Measurements from ENCODE around the gene NDUFB7. TPM values are rescaled to one million over a fixed set of nuclear protein-coding genes. Genes with fewer than 3 reads are reported as not detected.

Gene NDUFB7
- polyA plus RNA-seq, 1 experiment: 97.3 TPM

DNA sequence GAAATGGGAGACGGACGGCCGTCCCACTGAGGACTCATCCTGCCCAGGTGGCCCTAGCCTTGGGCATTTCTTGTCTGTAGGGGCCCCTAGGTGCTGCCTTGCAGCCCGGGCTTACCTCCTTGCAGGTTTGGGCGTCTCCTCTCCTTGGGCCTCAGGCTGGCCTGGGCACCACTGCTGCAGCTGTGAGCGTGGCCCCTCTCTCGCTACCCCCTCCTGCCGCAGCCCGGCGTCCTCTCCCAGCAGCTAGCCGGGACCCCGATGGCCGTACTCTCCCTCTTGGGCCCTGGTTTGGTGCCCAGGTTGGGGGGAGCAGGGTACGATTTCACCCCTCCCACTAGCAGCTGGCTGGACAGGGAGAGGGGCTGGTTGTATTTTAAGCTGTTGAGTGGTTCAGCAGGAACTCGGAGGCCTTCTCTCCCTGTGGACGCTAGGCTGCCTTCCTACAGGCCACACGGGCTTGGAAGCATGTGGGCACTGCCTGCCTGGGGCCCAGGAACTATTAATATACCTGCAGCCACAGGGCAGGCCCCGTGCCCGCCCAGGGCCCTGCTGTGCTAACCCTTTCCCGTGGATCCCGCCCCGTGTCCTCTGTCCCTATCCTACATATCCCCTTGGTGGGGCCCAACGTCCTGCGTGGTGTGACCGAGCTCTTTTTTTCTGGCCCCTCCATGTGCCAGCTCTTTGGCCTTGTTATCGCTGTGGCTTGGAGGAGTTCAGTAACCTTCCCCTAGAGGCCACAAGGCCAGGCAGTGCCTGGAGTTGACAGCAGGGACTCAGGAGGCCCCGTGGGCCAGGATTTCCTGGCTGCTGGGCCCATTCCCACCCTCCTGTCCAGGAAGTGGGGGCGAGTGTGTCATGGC is 11.7 kb downstream of the NDUFB7 start:
- Histone ChIP-seq H3K9me3 (ENCODE audit: control insufficient read depth, insufficient read depth, low read length) (peaks cover 9% of the 10 kb centered on the region; the same call in 1 of the 2 replicates), H3K27ac (ENCODE audit: low read depth, low read length) (peak overlapping the region; percentile 11), H3K4me3 (ENCODE audit: low read depth, low read length) (no peak overlapping the region), H3K27me3 (ENCODE audit: control insufficient read depth, insufficient read depth, low read length) (no peaks in the 10 kb centered on the region)
- DNase-seq (ENCODE audit: low read depth, low spot score): no peak
- ChIA-PET CTCF (no interaction called here), POLR2A (no interaction called here)
- TF ChIP-seq, protein P1, sequence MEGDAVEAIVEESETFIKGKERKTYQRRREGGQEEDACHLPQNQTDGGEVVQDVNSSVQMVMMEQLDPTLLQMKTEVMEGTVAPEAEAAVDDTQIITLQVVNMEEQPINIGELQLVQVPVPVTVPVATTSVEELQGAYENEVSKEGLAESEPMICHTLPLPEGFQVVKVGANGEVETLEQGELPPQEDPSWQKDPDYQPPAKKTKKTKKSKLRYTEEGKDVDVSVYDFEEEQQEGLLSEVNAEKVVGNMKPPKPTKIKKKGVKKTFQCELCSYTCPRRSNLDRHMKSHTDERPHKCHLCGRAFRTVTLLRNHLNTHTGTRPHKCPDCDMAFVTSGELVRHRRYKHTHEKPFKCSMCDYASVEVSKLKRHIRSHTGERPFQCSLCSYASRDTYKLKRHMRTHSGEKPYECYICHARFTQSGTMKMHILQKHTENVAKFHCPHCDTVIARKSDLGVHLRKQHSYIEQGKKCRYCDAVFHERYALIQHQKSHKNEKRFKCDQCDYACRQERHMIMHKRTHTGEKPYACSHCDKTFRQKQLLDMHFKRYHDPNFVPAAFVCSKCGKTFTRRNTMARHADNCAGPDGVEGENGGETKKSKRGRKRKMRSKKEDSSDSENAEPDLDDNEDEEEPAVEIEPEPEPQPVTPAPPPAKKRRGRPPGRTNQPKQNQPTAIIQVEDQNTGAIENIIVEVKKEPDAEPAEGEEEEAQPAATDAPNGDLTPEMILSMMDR (IDR thresholded peaks at IDR 0.05; ENCODE audit: low read depth, low read length): no peak

DNA sequence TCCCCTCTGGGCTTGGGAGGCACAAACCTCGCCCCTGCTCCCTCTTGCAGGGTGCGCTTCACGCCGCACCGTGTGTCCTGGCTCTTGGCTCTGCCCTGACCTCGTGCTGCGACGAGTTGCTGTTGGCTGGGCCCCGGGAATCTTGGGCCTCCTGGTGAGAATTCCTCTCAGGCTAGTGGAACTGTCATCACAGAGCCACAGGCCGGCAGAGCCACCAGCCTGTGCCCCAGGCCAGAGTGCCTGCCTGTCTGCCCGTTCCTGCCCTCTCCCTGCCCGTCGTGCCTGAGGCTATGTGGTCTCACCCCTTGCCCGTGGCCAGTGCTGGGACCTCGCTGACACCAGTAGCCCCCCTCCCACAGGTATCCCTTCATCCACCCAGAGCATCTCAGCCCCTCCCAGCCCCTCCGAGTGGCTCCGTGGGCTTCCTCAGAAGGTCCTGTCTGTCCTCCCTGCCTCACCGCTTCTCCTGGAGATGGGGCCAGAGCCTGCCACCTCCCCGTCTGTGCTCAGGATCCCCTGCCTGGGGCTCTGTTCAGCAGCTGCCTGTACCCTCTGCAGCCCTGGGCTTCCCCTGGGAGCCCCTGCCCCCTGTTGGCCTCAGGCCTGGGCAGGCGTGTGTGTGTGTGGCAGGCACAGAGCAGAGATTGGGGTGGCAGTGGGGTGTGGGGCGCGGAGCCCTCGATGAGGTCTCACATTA is 13.3 kb downstream of the NDUFB7 start:
- CTCF ChIA-PET: interaction anchor here (4.0 kb wide), 1 partner anchor 12 kb away, joined by 69 read pairs; the partner anchor contains the start of gene NDUFB7
- POLR2A ChIA-PET: no interaction called here
- no peak for DNase-seq (ENCODE audit: low read depth, low spot score)
- Histone ChIP-seq H3K9me3 (ENCODE audit: control insufficient read depth, insufficient read depth, low read length) (peaks cover 3% of the 10 kb centered on the region; the same call in 1 of the 2 replicates), H3K27ac (ENCODE audit: low read depth, low read length) (no peak overlapping the region), H3K27me3 (ENCODE audit: control insufficient read depth, insufficient read depth, low read length) (no peaks in the 10 kb centered on the region), H3K4me3 (ENCODE audit: low read depth, low read length) (no peak overlapping the region)
- TF ChIP-seq, protein P1 (IDR thresholded peaks at IDR 0.05; ENCODE audit: low read depth, low read length): no peak

GRCh38 chr19:14556662-14557188 is 15.1 kb downstream of the NDUFB7 start:
- H3K9me3 ChIP-seq (ENCODE audit: control insufficient read depth, insufficient read depth, low read length): no peaks in the 10 kb centered on the region; the same call in 1 of the 2 replicates
- peak overlapping the region; percentile 39 for H3K27ac ChIP-seq (ENCODE audit: low read depth, low read length)
- CTCF ChIA-PET: interaction anchor here (0.5 to 4.0 kb wide), 20 partner anchors 9 to 1779 kb away, joined by 3 to 69 read pairs (median 6); partner anchors contain the start of gene NDUFB7
- DNase-seq (ENCODE audit: low read depth, low spot score): peak; percentile 53
- POLR2A ChIA-PET: interaction anchor here (0.6 to 1.2 kb wide), 3 partner anchors 11 to 26 kb away, joined by 3 to 4 read pairs (median 4); no protein-coding TSS in a partner anchor
- no peaks in the 10 kb centered on the region for H3K27me3 ChIP-seq (ENCODE audit: control insufficient read depth, insufficient read depth, low read length)
- peak overlapping the region; percentile 31 for H3K4me3 ChIP-seq (ENCODE audit: low read depth, low read length)
- TF ChIP-seq, protein P1 (IDR thresholded peaks at IDR 0.05; ENCODE audit: low read depth, low read length): peak; percentile 99

- Histone ChIP-seq H3K27ac (ENCODE audit: low read depth, low read length) (no peak overlapping the region), H3K9me3 (ENCODE audit: control insufficient read depth, insufficient read depth, low read length) (no peaks in the 10 kb centered on the region; the same call in 1 of the 2 replicates), H3K4me3 (ENCODE audit: low read depth, low read length) (no peak overlapping the region), H3K27me3 (ENCODE audit: control insufficient read depth, insufficient read depth, low read length) (no peaks in the 10 kb centered on the region)
- TF ChIP-seq, protein P1 (IDR thresholded peaks at IDR 0.05; ENCODE audit: low read depth, low read length): no peak
- ChIA-PET POLR2A (interaction anchor here (0.6 to 1.2 kb wide), 3 partner anchors 11 to 25 kb away, joined by 3 to 4 read pairs (median 4); no protein-coding TSS in a partner anchor), CTCF (interaction anchor here (0.5 to 4.0 kb wide), 19 partner anchors 9 to 1780 kb away, joined by 3 to 69 read pairs (median 6); partner anchors contain the start of gene NDUFB7)
- no peak for DNase-seq (ENCODE audit: low read depth, low spot score)
Measured at GRCh38 chr19:14555918-14556661, 15.8 kb downstream of the NDUFB7 start.

Data from AG04450 (cell line).